NCI-H2196 (cell line): ENCODE measurements around the gene PRICKLE1.
"Not testable (repeated sequence)": the region's sequence is repeated elsewhere in the genome, so short reads cannot be mapped to it uniquely, and the experiment has no call there.

ENCODE experiments used
- DNase-seq: peaks from one replicate; lab custom pipeline; 2025; ENCODE audit not compliant: unreplicated experiment; lab: John Stamatoyannopoulos, UW

Gene PRICKLE1

DNA sequence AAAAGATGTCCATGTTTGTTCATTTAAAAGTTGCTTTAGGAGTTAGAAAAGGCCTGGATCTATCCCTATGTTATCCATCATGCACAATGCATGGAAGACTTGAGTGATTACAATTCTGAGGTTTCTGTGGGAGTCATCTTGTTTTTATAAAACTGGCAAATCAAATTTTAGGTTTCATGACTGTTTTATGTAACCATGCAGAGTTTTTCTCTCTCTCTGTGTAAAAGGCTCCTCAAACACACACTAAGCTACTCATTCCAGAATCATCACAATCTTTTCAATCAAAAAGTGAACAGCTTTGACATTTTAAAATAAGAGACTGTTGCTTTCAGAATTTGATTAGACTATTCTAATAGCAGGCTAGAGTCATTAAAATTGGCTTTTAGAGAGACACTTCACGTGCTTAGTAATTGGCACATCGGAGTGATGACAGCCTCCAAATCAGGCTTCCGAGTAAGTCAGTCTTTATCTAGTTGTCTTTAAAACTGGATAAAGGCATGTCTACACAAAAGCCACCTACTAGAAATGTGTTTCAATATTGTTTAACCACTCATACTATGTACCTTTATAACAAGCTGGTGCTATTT, 31.9 kb downstream of the PRICKLE1 start:
- no peak for DNase-seq

DNA sequence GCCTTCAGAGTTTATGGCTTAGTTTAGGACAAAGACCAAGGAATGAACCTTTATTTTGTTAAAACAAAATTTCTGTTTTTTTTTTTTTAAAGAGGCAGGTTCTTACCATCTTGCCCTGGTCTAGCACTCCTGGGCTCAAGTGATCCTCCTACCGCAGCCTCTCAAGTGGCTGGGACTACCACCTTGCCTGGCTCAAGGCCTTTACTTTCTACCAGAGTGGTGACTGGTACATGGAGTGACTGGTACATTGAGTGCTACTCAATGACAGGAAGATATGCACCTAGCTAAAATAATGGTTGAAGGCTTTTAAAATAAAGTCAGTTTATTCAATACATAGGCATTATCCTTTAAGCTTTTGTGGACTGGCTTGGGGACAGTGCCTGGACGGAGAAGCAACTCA, 32.6 kb downstream of the PRICKLE1 start:
- DNase-seq, result no peak

DNA sequence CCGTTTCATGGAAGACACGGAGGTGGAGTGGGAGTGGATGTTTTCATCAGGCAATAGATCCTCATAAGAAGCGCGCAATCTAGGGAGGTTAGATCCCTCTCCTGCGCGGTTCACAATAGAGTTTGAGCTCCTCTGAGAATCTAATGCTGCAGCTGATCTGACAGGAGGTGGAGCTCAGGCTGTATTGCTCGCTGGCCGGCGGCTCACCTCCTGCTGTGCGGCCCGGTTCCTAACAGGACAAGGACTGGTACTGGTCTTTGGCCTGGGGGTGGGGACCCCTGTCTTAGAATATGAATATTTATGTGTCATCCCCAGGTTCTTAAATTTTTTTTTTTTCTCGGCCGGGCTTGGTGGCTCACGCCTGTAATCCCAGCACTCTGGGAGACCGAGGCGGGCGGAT, 36.7 kb downstream of the PRICKLE1 start:
- DNase-seq, result no peak

DNA sequence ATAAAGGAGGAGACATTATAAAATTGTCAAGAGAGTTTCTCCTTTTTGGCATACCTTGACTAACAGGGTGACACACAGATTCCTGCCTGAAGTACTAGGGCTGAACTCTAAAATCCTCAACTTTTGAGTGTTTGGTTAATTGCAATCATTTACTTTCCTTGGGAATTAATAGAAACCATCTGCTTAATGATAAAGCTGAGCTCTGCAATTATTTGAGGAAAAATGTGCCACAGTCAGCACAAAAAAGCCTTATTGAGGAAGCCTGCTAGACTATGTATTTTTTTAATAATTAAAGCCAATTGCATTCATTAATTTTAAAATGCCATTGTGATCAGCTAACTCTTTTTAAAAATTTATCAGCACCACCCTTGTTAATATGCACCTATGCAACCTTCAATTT, 38.7 kb downstream of the PRICKLE1 start:
- no peak for DNase-seq

DNA sequence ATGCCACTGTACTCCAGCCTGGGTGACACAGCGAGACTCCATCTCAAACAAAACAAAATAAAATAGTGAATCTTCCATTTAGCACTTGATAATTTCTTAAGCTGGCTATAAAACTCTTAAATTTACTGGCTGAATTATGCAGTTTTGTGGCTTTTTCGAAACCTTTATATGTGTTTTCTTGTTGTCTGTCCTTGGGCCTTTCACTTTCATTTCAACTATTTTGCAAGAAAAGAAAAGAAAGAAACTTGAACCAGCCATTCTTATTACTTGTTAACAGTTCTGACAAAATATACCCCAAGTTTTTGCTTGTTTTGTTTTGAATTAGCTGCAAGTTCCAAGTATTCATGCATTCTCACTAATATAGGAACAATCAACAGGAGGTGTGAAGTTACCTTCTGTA, 42.8 kb downstream of the PRICKLE1 start:
- no peak for DNase-seq

DNA sequence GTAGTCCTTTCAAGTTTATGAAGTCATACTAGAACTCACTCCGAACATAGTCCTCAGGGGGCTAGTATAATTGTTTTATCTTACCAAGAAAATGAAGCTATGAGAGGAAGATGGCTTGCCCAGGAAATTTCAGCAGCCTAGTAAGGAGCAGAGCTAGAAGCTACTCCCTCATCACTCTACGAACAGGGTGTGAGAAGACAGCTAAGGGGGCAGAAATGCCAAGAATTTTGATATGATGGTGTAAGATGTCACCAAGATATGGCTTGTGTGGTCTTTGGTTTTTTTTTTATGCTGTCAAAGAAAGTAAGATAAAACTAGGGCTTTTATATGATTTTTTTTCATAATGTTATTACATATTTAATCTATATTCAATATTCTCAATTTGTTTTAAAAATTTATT, 47.6 kb downstream of the PRICKLE1 start:
- DNase-seq, result no peak

DNA sequence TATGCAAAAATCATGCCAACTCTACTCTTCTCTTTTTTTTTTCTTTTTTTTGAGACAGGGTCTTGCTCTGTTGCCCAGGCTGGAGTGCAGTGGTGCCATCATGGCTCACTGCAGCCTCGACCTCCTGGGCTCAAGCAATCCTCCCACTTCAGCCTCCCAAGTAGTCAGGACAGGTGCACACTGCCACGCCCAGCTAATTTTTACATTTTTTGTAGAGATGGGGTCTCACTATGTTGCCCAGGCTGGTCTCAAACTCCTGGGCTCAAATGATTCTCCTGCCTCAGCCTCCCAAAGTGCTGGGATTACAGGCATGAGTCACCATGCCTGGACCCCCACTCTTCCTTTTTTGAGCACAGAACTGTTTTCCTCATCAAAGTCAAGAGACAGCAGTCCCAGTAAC, 48.2 kb downstream of the PRICKLE1 start:
- not testable (repeated sequence) for DNase-seq

DNA sequence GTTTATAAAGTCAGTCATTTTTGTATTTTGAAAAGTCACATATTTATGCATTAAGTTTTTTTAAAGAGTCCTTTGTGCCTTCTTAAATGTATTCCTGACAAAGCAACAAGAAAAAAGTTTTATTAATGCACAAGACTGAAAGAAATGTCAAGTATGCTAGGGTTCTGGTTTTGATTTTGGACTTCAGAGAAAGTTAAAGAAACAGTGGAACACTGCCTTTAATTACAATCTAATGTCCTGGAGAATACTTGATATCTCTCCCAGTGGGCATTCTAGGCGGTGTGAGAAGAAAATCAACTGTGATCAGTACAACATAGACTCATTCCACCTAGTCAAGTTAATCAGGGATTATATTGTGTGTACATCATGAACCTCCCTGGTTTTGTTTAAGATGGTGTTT, 49.9 kb downstream of the PRICKLE1 start:
- DNase-seq, result no peak

DNA sequence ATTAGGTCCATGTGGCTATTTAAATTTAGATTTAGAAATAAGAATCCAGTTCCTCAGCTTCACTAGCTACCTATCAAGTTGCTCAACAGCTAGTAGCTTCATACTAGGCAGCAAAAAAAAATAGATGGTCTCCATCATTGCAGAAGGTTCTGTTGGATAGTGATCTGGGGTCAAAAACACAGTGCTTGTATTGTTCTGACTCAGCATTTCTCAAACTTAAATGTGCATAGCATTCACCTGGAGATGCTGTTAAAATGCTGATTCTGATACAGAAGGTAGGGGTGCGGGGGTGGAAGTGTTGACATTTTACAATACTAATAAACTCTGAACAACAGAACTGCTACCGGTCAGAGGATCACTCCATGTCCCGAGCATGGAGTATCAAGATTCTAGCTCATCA, 51.3 kb downstream of the PRICKLE1 start:
- DNase-seq, result no peak

DNA sequence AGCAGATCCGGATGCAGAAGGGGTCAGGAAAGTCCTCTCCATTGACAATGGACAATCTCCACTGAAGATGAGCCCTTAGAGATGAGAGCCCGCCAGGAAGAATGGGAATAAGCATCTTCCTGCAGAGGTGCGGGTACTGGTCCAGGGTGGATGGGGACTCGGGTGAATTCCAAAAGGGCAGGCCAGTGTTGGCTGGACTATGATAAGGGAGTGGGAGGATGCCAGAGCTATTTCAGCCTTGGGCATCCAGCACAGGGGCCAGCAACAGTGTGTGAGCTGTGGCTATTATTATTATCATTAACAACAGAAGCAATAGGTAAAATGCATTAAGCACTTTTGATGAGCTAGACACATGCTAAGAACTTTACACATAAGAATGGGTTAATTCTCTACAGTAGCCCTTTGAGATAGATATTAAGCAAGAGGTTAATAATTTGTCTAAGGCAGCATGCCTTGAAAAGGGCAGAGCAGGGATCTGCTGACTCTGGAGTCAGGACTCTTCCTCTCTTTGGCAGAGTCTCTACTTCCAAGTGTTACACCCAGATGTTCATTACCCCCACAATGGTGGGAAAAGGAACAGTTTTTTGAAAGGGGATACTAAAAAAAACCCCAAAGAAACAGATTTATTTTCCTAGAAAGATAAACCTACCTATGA, 55.2 kb downstream of the PRICKLE1 start:
- DNase-seq, result no peak

DNA sequence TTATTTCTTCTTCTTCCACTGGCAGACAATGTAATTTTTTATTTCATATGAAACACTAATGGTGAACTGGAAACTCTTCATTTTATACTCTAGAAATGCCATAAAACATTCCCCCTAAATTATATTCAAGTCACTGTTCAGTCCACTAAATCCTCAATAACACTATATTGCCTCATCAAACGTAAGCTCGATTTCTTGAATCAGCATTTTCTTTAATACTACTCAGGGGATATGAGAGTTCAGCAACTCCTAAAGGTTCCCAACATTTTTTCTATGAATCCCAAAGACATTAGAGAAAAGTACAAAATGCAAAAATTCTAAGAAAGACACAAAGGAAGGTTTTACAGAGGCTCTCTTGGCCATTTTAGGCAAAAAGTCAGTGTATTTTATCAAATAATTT, 59.3 kb downstream of the PRICKLE1 start:
- no peak for DNase-seq

DNA sequence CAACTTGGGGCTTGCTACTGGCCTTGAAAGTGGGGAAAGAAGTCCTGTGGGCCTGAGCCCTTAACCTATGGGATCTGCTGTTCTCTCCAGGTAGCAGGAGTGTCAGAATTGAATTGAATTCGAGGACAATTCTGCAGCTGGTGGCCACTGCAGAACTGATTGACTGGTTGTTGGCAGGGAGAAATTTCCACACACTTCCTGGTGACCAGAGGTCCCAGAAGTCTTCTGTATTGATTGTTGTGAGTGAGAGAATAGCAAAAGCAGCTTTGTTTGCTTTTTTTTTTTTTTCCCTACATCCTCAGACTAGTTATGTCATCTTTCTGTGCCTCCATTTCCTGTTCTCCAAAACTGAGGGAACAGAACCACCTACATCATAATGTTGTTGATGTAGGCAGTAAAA, 64.1 kb downstream of the PRICKLE1 start:
- no peak for DNase-seq

DNA sequence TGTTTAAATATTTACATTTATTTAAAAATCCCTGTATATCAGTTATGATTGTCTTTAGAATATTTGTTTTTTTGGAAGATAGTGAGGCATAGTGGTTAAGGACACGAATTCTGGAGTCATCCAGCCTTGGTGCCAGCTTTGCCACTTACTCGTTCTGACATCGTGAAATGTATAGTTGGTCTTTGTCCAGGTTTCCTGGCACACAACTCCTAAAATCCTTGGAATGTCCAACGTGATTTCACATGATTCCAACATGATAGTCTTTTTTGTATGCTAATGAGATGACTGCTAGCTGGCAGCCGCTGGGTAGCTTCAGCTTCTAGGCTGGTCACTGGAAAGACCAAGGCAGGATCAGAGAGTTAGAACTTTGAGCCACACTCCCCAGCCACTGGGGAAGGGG, 64.8 kb downstream of the PRICKLE1 start:
- no peak for DNase-seq

DNA sequence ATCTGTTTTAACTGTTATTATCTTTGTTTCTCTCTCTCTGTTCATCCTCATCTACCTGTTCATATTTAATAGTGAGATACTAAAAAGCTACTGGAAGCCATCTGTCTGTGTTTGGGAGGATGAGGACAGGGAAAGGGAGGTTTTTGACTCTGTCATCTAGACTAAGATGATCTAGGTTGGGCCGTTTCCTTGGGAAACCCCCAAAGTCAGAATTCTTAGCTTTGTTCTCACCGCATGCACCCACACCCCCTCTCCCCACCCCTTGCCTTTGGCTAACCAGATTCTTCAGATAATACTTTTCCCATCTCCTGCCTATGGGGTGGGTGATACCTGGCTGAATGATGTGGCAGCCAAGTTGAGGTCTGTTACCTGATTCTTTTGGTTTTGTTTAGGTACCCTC, 73.0 kb downstream of the PRICKLE1 start:
- no peak for DNase-seq

DNA sequence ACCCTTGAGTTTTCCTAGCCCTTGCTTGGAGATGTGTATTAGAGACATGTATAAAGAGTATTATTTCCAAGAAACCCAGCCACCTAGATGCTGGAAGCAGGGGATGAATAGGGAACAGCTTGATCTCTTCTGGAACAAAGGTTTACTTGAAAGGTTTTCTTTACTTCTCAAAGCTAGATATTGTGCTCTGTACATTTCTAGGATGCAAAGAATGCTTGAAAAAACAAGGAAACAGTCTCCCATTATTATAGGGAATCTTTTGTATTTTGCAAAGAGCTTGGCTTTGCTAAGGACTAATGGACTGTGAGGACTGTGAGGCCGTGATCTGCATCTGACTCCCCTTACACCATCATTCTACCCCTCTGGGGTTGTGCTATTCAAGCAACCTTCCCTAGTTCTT, 77.9 kb downstream of the PRICKLE1 start:
- DNase-seq, result no peak

DNA sequence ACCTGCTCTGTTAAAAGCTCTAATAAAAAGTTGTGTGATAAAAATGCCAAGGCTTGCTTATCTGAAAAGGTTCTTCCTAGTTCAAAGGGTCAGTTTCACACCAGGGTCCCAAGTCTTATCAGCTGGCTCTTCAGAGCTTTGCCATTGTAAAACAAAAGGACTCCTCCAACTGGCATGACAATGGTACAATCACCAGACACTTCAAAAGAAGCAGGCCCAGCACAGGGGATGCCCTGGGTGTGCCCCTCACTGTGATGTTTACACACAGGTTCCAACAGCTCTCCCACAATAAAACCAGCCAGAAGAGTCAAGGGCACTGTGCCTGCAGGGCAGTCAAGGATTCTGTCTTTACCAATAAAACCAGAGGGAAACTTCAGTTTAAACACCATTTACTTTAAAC, 78.7 kb downstream of the PRICKLE1 start:
- DNase-seq, result no peak

DNA sequence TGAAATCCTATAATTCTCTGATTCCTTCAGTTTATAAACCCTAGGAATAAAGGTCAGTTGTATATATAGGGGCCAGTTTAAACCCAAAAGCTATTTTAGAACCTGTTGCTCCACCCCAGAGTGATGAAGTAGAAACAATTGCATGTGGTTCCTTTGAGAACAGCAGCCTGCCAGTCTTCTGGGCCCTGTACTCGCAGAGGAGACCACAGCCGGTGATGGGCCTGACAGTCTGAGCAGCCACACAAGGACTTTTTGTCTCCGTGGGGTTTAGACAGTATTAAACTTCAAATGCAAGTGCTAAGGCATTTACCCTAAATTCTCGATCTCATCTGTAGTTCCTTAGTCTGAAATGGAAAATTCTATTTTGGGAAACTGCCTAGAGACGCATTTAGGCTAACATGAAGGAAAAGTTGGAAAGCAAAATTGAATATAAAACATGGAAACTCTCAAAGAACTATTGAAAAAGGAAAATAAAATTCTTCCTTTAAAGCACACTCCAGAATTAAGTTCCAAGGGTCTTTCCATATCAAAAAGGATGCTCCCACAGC, 80.6 kb downstream of the PRICKLE1 start:
- DNase-seq, result no peak

DNA sequence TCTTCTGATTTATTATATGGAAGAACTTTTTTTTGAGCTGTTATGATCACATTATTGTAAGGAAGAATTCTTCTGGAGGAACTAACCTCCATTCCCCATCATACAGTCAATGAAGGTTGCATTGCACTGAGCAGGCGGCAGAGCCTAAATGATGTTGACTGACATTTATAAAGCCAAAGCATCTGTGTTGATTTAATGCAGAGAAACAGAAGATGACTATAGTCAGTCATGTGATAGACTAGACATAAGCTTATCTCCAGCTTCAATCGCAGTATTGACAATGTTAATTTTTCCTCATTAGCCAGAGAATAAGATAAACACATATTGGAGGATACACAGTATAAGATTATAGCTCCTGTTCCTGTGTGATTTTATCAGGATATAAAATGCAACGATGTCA, 82.0 kb downstream of the PRICKLE1 start:
- DNase-seq, result no peak

DNA sequence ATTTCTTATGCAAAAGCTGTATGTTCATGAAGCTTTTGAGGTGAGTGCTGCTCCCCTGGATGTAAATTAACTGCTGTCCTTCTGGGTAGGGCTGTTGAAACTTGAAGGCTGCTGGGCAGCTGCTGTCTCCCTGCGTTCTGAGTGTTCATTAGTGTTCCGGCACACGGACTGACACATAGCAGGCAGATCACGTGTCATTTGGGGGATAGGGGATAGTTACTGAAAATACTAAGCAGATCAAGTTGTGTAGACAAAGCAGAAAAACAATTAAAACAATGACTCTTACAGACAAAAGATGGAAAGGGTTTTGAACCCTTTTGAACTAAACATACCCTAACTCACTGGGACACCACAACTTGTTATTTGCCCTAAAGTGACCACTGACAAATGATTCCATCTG, 82.5 kb downstream of the PRICKLE1 start:
- no peak for DNase-seq

DNA sequence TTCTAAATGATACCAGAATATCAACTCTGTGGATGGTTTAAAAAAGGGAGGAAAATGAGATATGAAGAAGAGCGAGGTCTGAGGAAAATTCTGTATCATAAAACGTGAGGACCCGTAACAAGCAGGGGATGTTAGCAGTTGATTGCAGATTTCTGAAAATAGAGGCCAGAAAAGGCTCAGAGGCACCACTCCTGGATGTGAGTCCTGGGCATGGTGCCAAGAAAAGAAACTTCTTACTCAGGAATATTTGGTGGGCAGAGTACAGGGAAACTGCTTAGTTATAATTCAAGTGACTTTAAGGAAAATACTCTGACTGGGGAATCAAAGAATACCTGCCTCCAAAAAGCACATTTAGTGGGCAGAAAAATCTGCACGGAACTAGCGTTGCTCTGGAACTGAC, 85.5 kb downstream of the PRICKLE1 start:
- DNase-seq, result no peak

DNA sequence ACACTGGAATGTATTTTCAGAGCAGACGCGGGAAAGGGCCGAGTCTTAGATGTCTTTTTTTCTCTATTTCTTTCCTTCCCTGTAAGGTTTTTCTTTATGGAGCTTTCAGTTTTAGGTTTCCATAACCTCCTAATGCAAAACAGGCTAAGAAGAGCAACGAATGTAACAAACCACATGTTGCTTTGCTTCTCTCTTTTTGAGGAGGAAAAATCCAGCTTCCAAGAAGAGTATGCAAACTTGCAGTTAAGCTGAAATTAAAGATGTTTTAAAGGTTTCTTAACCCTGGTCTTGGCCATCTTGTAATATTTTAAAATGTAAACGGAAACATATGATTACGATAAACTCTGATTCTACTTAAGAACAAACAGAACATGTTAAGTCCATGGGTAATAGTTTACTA, 86.9 kb downstream of the PRICKLE1 start:
- DNase-seq, result no peak

DNA sequence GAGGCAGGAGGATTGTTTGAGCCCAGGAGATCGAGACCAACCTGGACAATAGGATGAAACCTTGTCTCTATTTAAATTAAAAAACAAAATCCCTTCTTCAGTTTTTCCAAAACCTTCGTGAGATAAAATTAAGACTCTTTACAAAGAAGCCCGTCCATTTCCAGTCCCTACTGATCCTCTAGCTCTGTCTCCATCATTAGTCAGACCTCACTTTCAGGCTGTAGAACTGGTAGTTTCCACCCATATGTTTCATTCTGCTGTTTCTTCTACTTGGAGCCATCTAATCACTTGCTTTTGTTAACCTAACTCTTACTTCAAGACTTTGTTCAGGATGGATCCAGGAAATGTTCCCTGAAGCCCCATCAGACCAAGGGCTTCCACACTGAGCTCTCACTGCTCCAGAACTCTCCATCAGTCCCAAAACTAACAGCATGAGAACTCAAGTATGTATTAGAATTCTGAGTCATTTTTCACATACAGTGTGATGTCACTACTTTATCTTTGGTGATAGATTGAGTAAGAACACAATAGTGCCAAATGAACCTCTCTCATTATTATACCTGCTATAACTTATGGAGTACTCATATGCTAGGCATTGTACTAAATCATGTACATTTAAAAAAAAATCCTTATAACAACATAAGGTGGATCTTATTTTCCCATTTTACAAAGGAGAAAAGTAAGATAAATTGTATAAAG, 90.8 kb downstream of the PRICKLE1 start:
- DNase-seq, result no peak
